Thoracic aorta (tissue), 2 donors: ENCODE measurements around the gene H2BK1. TPM values are rescaled to one million over a fixed set of nuclear protein-coding genes. Genes with fewer than 3 reads are reported as not detected.
A peak's percentile ranks its signal among the peaks of the same experiment; 100 is the strongest.

Source experiments
- ATAC-seq: fragments of 150-250 bp; one replicate; pipeline ENCODE4 v1.8.0; 2017; ENCODE audit warnings: low read depth; ENCODE audit not compliant: insufficient number of reproducible peaks, low FRiP score
- DNase-seq: peaks from one replicate; pipeline ENCODE4 v3.0.0-alpha.2; 2020; ENCODE audit warnings: low spot score
- H3K27ac ChIP-seq, 2 donors: fragments of 200-600 bp; sonication (generic); 1 replicate in 1 of 2; 2 replicates in 1 of 2; pipeline ENCODE4 v1.5.1; 2016; ENCODE audit warnings: mild to moderate bottlenecking in 2 of 2, moderate library complexity in 2 of 2
- H3K27me3 ChIP-seq: fragments of 200-600 bp; sonication (generic); replicated peaks from 2 replicates; pipeline ENCODE4 v1.6.0; 2016; ENCODE audit warnings: mild to moderate bottlenecking; ENCODE audit not compliant: insufficient read depth
- H3K36me3 ChIP-seq: fragments of 200-600 bp; sonication (generic); one replicate; pipeline ENCODE4 v1.5.1; 2016
- H3K4me1 ChIP-seq, 2 donors: fragments of 200-600 bp; sonication (generic); 1 replicate in 1 of 2; 2 replicates in 1 of 2; pipeline versions ENCODE4 v1.5.1 to v1.6.0; 2016; ENCODE audit warnings: low read depth in 2 of 2, mild to moderate bottlenecking in 1 of 2; ENCODE audit not compliant: control insufficient read depth in 1 of 2
- H3K4me3 ChIP-seq: fragments of 200-600 bp; sonication (generic); 2 replicates; pipeline ENCODE4 v1.5.1; 2016; ENCODE audit warnings: mild to moderate bottlenecking
- H3K9me3 ChIP-seq: fragments of 200-600 bp; sonication (generic); 2 replicates; pipeline ENCODE4 v1.5.1; 2016
- CTCF ChIP-seq: fragments of 200-600 bp; sonication (generic); IDR thresholded peaks from one replicate; pipeline ENCODE4 v1.5.1; 2019; ENCODE audit warnings: antibody characterized with exemption
- total RNA-seq, 2 donors: library from RNA; depleted of rRNA; stranded (reverse); fragments of >200 nt; gene quantifications; one replicate each; pipeline versions ENCODE4 v1.1.0 to v1.2.3, GENCODE V29; 2016

Gene H2BK1
- total RNA-seq, 2 donors from 2014 or later, result not detected

- TF ChIP-seq CTCF, result no peak
- Histone ChIP-seq H3K4me1 (peaks cover 0 to 7% of the 10 kb centered on the region in 2 donors), H3K36me3 (no peaks in the 10 kb centered on the region), H3K9me3 (no peaks in the 10 kb centered on the region), H3K4me3 (no peak overlapping the region), H3K27me3 (peaks cover 4% of the 10 kb centered on the region), H3K27ac (no peak overlapping the region)
- ATAC-seq, result no peak
- no peak for DNase-seq
Measured at GRCh38 chr7:151173386-151174245, 36.7 kb downstream of the H2BK1 start.

DNA sequence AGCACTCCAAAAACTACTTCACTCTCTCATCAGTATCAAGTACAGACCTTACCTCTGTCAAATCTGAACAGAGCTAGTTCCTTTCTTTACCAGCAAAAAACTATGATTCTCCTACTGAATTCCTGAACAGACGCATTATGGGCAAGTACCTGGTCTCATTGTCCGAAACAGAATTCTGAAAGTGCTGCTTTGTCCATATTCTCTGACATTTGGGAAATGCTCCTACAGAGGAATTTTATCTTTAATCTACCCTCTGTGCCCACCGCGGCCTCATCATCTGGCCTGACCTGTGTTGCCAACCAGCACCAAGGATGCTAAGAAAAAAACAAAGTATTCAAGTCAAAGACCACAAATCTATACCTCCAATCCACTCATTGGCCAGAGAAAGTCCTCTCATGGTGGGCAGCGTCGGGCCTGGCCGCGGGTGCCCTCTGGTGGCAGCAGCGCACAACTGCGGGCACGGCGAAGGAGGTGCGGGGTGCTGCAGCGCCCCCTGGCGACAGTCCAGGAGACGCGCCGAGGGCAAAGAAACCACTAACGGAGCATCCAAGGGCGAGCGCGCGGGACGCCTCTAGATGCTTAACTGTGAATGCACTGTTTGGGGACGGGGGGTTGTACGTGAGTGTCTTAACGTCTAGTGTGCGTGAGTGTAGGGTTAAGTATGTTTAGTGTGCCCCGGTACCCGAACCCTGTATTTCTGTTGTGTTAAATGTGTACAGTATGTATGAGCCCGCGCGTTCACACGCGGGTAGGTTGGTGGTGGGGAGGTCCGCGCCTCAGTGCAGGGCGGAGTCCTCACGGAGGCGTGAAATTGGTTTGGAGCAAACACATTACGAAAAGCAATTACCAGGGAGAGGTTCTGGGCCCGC lies 37.8 kb downstream of the H2BK1 start:
- Histone ChIP-seq H3K4me3 (no peak overlapping the region), H3K27me3 (peaks cover 4% of the 10 kb centered on the region), H3K9me3 (no peaks in the 10 kb centered on the region), H3K36me3 (no peaks in the 10 kb centered on the region), H3K4me1 (peaks cover 0 to 17% of the 10 kb centered on the region in 2 donors), H3K27ac (no peak overlapping the region)
- DNase-seq, result no peak
- TF ChIP-seq CTCF, result peak; percentile 100
- no peak for ATAC-seq

- Histone ChIP-seq H3K27me3 (peaks cover 6% of the 10 kb centered on the region), H3K36me3 (no peaks in the 10 kb centered on the region), H3K9me3 (no peaks in the 10 kb centered on the region), H3K4me3 (no peak overlapping the region), H3K27ac (no peak overlapping the region), H3K4me1 (peaks cover 6 to 22% of the 10 kb centered on the region in 2 donors)
- no peak for ATAC-seq
- TF ChIP-seq CTCF, result no peak
- DNase-seq, result no peak
Measured at GRCh38 chr7:151168787-151169162, 41.5 kb downstream of the H2BK1 start.

DNA sequence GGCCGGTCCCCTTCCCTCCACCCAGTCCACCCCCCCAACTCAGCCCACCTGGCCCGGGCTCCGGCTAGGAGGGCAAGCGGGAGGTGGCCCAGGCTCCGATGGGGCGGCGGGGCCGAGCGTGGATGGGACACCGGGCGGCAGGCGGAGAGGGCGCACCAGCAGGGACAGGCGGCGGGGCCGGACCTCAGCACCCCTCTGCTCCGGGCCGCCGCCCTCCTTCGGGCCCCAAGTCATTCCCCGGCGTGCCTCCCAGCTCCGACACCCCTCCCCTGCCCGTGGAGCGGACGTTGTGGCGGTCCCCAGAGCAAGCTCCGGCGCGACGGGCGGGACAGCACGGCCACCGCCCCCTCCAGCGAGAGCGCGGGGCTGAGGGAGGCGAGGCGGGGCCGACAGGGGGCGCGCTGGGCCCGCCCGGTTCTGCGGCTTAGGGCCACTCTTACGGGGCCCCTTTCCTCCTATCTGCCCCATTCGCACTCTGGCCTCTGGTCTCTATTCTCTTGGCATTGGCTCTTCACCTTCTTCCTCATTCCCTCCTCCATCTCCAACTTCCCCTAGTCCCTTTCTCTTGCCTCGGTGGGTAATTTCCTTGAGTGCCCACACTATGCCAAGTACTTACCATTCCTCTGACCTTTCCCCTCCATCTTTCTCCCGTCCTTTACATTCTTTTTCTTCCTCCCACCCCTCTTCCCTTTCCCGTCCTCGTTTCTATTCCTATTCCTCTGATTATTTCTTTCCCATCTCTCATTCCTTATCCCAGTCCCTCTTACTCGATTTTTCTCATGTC lies 42.1 kb downstream of the H2BK1 start:
- Histone ChIP-seq H3K27ac (no peak overlapping the region), H3K9me3 (no peaks in the 10 kb centered on the region), H3K4me3 (peak overlapping the region; percentile 70), H3K36me3 (no peaks in the 10 kb centered on the region), H3K27me3 (peaks cover 8% of the 10 kb centered on the region), H3K4me1 (peaks cover 6 to 22% of the 10 kb centered on the region in 2 donors)
- ATAC-seq, result no peak
- DNase-seq, result no peak
- TF ChIP-seq CTCF, result peak; percentile 46
